Liver (tissue), 9 donors: ENCODE measurements around the gene CD3D. TPM values are rescaled to one million over a fixed set of nuclear protein-coding genes. Genes with fewer than 3 reads are reported as not detected.

Source experiments
- DNase-seq: peaks from one replicate; pipeline ENCODE4 v3.0.0-alpha.2; 2017; ENCODE audit warnings: low spot score
- H3K27ac ChIP-seq, 2 donors: one replicate each; pipeline ENCODE4 v1.7.0; 2013; ENCODE audit warnings: inconsistent platforms in 2 of 2, low read length in 2 of 2, control low read depth in 1 of 2, low read depth in 1 of 2, mild to moderate bottlenecking in 1 of 2
- H3K27me3 ChIP-seq, 4 donors: one replicate each; pipeline versions ENCODE4 v1.6.1 to v1.7.0; 2013; ENCODE audit warnings: low read length in 3 of 4, inconsistent platforms in 1 of 4, mild to moderate bottlenecking in 1 of 4, moderate library complexity in 1 of 4; ENCODE audit not compliant: control insufficient read depth in 4 of 4, insufficient read depth in 4 of 4
- H3K36me3 ChIP-seq, 4 donors: one replicate each; pipeline versions ENCODE4 v1.6.1 to v1.7.0; 2013; ENCODE audit warnings: low read length in 3 of 4, mild to moderate bottlenecking in 3 of 4, low read depth in 1 of 4, moderate library complexity in 1 of 4; ENCODE audit not compliant: control insufficient read depth in 4 of 4, insufficient read depth in 3 of 4
- H3K4me1 ChIP-seq, 4 donors: one replicate each; pipeline versions ENCODE4 v1.6.1 to v1.7.0; 2013; ENCODE audit warnings: low read length in 3 of 4, mild to moderate bottlenecking in 3 of 4, moderate library complexity in 1 of 4; ENCODE audit not compliant: control insufficient read depth in 4 of 4, insufficient read depth in 4 of 4
- H3K4me3 ChIP-seq, 3 donors: one replicate each; pipeline versions ENCODE4 v1.6.1 to v1.7.0; 2013; ENCODE audit warnings: low read length in 3 of 3, control low read depth in 1 of 3, low read depth in 1 of 3, mild to moderate bottlenecking in 1 of 3
- H3K9ac ChIP-seq, 2 donors: one replicate each; pipeline ENCODE4 v1.7.0; 2013; ENCODE audit warnings: low read length in 2 of 2, mild to moderate bottlenecking in 2 of 2, moderate library complexity in 2 of 2, control low read depth in 1 of 2, low read depth in 1 of 2
- H3K9me3 ChIP-seq, 4 donors: one replicate each; pipeline versions ENCODE4 v1.6.1 to v1.7.0; 2013; ENCODE audit warnings: low read length in 3 of 4; ENCODE audit not compliant: control insufficient read depth in 4 of 4
- ATF3 ChIP-seq: IDR thresholded peaks from 2 replicates; pipeline ENCODE4 v1.6.1; 2016; ENCODE audit warnings: antibody characterized with exemption
- CTCF ChIP-seq: fragments of 150-350 bp; IDR thresholded peaks from 2 replicates; pipeline ENCODE4 v1.5.1; 2017; ENCODE audit warnings: improper control_type of control experiment, low read depth, low read length; ENCODE audit not compliant: missing input control
- EGR1 ChIP-seq, 2 donors: IDR thresholded peaks; 2 replicates each; pipeline ENCODE4 v1.6.1; 2016 to 2018; ENCODE audit warnings: antibody characterized with exemption in 2 of 2, low read depth in 2 of 2
- FOXA1 ChIP-seq: IDR thresholded peaks from 2 replicates; pipeline ENCODE4 v1.6.1; 2016; ENCODE audit warnings: antibody characterized with exemption
- FOXA2 ChIP-seq: IDR thresholded peaks from 2 replicates; pipeline ENCODE4 v1.6.1; 2016; ENCODE audit warnings: antibody characterized with exemption
- GABPA ChIP-seq, 2 donors: IDR thresholded peaks in 1 of 2; conservative IDR thresholded peaks in 1 of 2; 2 replicates each; pipeline ENCODE4 v1.6.1; 2016; ENCODE audit warnings: antibody characterized with exemption in 2 of 2, mild to moderate bottlenecking in 1 of 2, moderate library complexity in 1 of 2
- HNF4A ChIP-seq, 2 donors: conservative IDR thresholded peaks; 2 replicates each; pipeline ENCODE4 v1.6.1; 2016; ENCODE audit warnings: antibody characterized with exemption in 2 of 2, mild to moderate bottlenecking in 2 of 2
- HNF4G ChIP-seq: IDR thresholded peaks from 2 replicates; pipeline ENCODE4 v1.6.1; 2016; ENCODE audit warnings: antibody characterized with exemption
- JUND ChIP-seq, 2 donors: IDR thresholded peaks; 2 replicates each; pipeline ENCODE4 v1.6.1; 2016; ENCODE audit warnings: antibody characterized with exemption in 2 of 2
- MAX ChIP-seq: IDR thresholded peaks from 2 replicates; pipeline ENCODE4 v1.6.1; 2016; ENCODE audit warnings: antibody characterized with exemption
- NR2F2 ChIP-seq: IDR thresholded peaks from 2 replicates; pipeline ENCODE4 v1.6.1; 2016; ENCODE audit warnings: antibody characterized with exemption
- RAD21 ChIP-seq, 2 donors: IDR thresholded peaks; 2 replicates each; pipeline ENCODE4 v1.6.1; 2016; ENCODE audit warnings: antibody characterized with exemption in 2 of 2, mild to moderate bottlenecking in 2 of 2
- REST ChIP-seq: IDR thresholded peaks from 2 replicates; pipeline ENCODE4 v1.6.1; 2016; ENCODE audit warnings: antibody characterized with exemption, mild to moderate bottlenecking
- RXRA ChIP-seq, 2 donors: IDR thresholded peaks; 2 replicates each; pipeline ENCODE4 v1.6.1; 2017 to 2018; ENCODE audit warnings: antibody characterized with exemption in 2 of 2, mild to moderate bottlenecking in 1 of 2
- SP1 ChIP-seq: IDR thresholded peaks from 2 replicates; pipeline ENCODE4 v1.6.1; 2018; ENCODE audit warnings: antibody characterized with exemption, mild to moderate bottlenecking
- TAF1 ChIP-seq: conservative IDR thresholded peaks from 2 replicates; pipeline ENCODE4 v1.6.1; 2016; ENCODE audit warnings: antibody characterized with exemption, mild to moderate bottlenecking
- YY1 ChIP-seq: IDR thresholded peaks from 2 replicates; pipeline ENCODE4 v1.6.1; 2016; ENCODE audit warnings: antibody characterized with exemption, mild to moderate bottlenecking
- ZBTB33 ChIP-seq: IDR thresholded peaks from 2 replicates; pipeline ENCODE4 v1.6.1; 2016; ENCODE audit warnings: antibody characterized with exemption
- WGBS: extraction: QIAGEN DNeasy Blood & Tissue Kit; methylation state at CpG from one replicate; pipeline ENCODE4 v1.1.7; 2013; 5-methylcytosine and 5-hydroxymethylcytosine counted together
- polyA plus RNA-seq, 2 donors: library from polyadenylated mRNA; stranded (reverse) in 1 of 2; unstranded in 1 of 2; fragments of 200-250 nt in 1 of 2; fragments of >200 nt in 1 of 2; fragmentation: Nextera tagmentation in 1 of 2; extraction: Ambion mirVana in 1 of 2; gene quantifications; one replicate each; pipeline versions ENCODE4 v1.2.1 to v1.2.3, GENCODE V29; 2013 to 2015
- total RNA-seq, 2 donors: library from RNA; depleted of rRNA; stranded (reverse); fragments of >200 nt; gene quantifications; one replicate each; pipeline ENCODE4 v1.2.3, GENCODE V29; 2014
- donor health status: healthy.
- donor health status: healthy.
- donor health status: healthy.
- donor health status: healthy.
- donor health status: healthy.

The CD3D gene
- total and polyA plus RNA-seq, 4 donors, result 1.1 to 1.6 (median 1.2) TPM

GRCh38 chr11:118341815-118342489 is 553 bp downstream of the CD3D start:
- Histone ChIP-seq H3K9ac (peak overlapping the region in 1 of 2 donors; percentile 28), H3K27ac (no peak overlapping the region), H3K27me3 (no peaks in the 10 kb centered on the region), H3K4me3 (no peak overlapping the region), H3K36me3 (no peaks in the 10 kb centered on the region), H3K9me3 (no peaks in the 10 kb centered on the region), H3K4me1 (no peaks in the 10 kb centered on the region)
- no peak for DNase-seq
- WGBS, result 91% methylated on average over 5 of the region's 5 CpGs
- TF ChIP-seq REST (no peak), ZBTB33 (no peak), MAX (no peak), TAF1 (no peak), EGR1 (IDR thresholded peaks at IDR 0.05; ENCODE audit: low read depth in 2 of 2) (no peak), YY1 (no peak), RXRA (IDR thresholded peaks at IDR 0.05) (no peak), NR2F2 (no peak), HNF4A (conservative IDR thresholded peaks at IDR 0.05) (no peak), GABPA (IDR thresholded peaks at IDR 0.05 in 1 of 2, conservative IDR thresholded peaks at IDR 0.05 in 1 of 2) (no peak), FOXA1 (no peak), FOXA2 (no peak), JUND (IDR thresholded peaks at IDR 0.05) (no peak), RAD21 (IDR thresholded peaks at IDR 0.05) (no peak), SP1 (no peak), CTCF (no peak), HNF4G (no peak), ATF3 (no peak)
